CD4-positive, alpha-beta T cell treated with Interleukin-21 for 1 hour (primary cell): Measurements from ENCODE around the gene PTBP1.

Source experiments
- DNase-seq: peaks from one replicate; pipeline ENCODE4 v3.0.0-alpha.2; 2020

PTBP1 gene

GRCh38 chr19:798415-799075, 1.3 kb downstream of the PTBP1 start:
- no peak for DNase-seq

GRCh38 chr19:799076-799881, 2.0 kb downstream of the PTBP1 start:
- DNase-seq = no peak

GRCh38 chr19:800360-801029, 3.2 kb downstream of the PTBP1 start:
- DNase-seq = no peak

GRCh38 chr19:801030-801860, 4.0 kb downstream of the PTBP1 start:
- DNase-seq = no peak

GRCh38 chr19:801861-802497, 4.7 kb downstream of the PTBP1 start:
- DNase-seq = no peak

GRCh38 chr19:802498-803098, 5.3 kb downstream of the PTBP1 start:
- DNase-seq = no peak

- DNase-seq = no peak
Measured at GRCh38 chr19:803099-803561, 5.9 kb downstream of the PTBP1 start.

- no peak for DNase-seq
Measured at GRCh38 chr19:803686-804418, 6.6 kb downstream of the PTBP1 start.

GRCh38 chr19:804419-805165, 7.3 kb downstream of the PTBP1 start:
- no peak for DNase-seq

- no peak for DNase-seq
Measured at GRCh38 chr19:805166-805551, 7.9 kb downstream of the PTBP1 start.

- DNase-seq = no peak
Measured at GRCh38 chr19:805600-806550, 8.6 kb downstream of the PTBP1 start.

- DNase-seq = no peak
Measured at GRCh38 chr19:806815-807421, 9.7 kb downstream of the PTBP1 start.

GRCh38 chr19:807627-808422, 10.6 kb downstream of the PTBP1 start:
- no peak for DNase-seq

- no peak for DNase-seq
Measured at GRCh38 chr19:808423-808775, 11.1 kb downstream of the PTBP1 start.

- no peak for DNase-seq
Measured at GRCh38 chr19:810077-810855, 13.0 kb downstream of the PTBP1 start.

GRCh38 chr19:810883-811489, 13.7 kb downstream of the PTBP1 start:
- no peak for DNase-seq
